Activated naive CD8-positive, alpha-beta T cell treated with anti-CD3 and anti-CD28 coated beads, Interleukin-2, amount 10 ng/mL, durations not matched to agents 7 days and 5 days (primary cell): ENCODE data around the gene BPIFB6. TPM values are rescaled to one million over a fixed set of nuclear protein-coding genes. Genes with fewer than 3 reads are reported as not detected.

ENCODE experiments used
- ATAC-seq: fragments of 150-1000 bp; cut with Tn5 transposase; one replicate; pipeline ENCODE4 v1.10.0; 2021; ENCODE audit warnings: low read depth, moderate library complexity
- POLR2A ChIA-PET: fragments of 350-600 bp; sonication (Branson Sonifier 250); formaldehyde crosslinking; loops from one replicate; lab custom pipeline; 2021; ENCODE audit warnings: antibody characterized with exemption; lab: Charles Lee
- DNase-seq: peaks from one replicate; pipeline ENCODE4 v3.0.0; 2021
- H3K27ac Mint-ChIP-seq: one replicate; pipeline ENCODE4 v1.8.0; 2022; ENCODE audit warnings: mild to moderate bottlenecking, mixed read lengths
- H3K27me3 Mint-ChIP-seq: one replicate; pipeline ENCODE4 v1.8.0; 2022; ENCODE audit warnings: mild to moderate bottlenecking, moderate library complexity, mixed read lengths
- H3K36me3 Mint-ChIP-seq: one replicate; pipeline ENCODE4 v1.8.0; 2021; ENCODE audit warnings: mild to moderate bottlenecking, mixed read lengths
- H3K4me1 Mint-ChIP-seq: one replicate; pipeline ENCODE4 v1.8.0; 2021; ENCODE audit warnings: mixed read lengths
- H3K4me3 Mint-ChIP-seq: one replicate; pipeline ENCODE4 v1.8.0; 2022; ENCODE audit warnings: mild to moderate bottlenecking, moderate library complexity, mixed read lengths
- H3K9me3 Mint-ChIP-seq: one replicate; pipeline ENCODE4 v1.8.0; 2021; ENCODE audit warnings: mixed read lengths
- total RNA-seq, 2 experiments: library from RNA; stranded (reverse); gene quantifications; one replicate each; pipeline ENCODE4 v1.2.3, GENCODE V29; 2021

Gene BPIFB6
- total RNA-seq, 2 experiments from 2014 or later = not detected

DNA sequence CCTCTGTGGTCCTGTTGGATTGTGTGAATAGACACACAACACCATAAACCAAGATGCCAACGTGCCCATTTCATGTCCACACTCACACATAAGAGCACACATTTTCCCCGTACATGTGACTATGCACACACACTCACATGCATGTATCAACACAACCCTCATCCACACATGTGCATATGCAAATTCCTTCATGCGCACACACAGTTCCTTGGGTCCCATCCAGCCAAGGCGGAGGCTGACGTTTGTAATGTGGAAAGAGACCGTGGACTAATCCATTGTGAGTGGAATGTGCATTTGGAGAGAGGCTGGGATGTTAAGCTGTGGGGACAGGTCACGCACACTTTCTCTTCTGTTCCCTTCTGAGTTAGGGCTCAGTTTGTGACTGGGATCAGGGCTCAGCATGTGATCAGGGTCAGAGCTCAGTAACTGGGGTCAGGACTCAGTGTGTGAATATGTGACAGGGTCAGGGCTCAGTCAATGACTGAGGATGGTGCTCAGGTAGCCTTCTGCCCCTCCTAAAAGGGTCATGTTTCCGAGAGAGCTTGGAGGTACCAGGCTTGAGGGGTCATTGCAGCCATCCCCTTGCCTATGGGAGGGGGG, 24.6 kb upstream of the BPIFB6 start:
- POLR2A ChIA-PET = no interaction called here
- Mint-ChIP-seq H3K9me3 (peaks cover 3% of the 10 kb centered on the region), H3K4me3 (no peak overlapping the region), H3K27ac (no peak overlapping the region), H3K27me3 (no peaks in the 10 kb centered on the region), H3K4me1 (peaks cover 8% of the 10 kb centered on the region), H3K36me3 (peaks cover 4% of the 10 kb centered on the region)
- ATAC-seq = no peak
- DNase-seq = no peak

DNA sequence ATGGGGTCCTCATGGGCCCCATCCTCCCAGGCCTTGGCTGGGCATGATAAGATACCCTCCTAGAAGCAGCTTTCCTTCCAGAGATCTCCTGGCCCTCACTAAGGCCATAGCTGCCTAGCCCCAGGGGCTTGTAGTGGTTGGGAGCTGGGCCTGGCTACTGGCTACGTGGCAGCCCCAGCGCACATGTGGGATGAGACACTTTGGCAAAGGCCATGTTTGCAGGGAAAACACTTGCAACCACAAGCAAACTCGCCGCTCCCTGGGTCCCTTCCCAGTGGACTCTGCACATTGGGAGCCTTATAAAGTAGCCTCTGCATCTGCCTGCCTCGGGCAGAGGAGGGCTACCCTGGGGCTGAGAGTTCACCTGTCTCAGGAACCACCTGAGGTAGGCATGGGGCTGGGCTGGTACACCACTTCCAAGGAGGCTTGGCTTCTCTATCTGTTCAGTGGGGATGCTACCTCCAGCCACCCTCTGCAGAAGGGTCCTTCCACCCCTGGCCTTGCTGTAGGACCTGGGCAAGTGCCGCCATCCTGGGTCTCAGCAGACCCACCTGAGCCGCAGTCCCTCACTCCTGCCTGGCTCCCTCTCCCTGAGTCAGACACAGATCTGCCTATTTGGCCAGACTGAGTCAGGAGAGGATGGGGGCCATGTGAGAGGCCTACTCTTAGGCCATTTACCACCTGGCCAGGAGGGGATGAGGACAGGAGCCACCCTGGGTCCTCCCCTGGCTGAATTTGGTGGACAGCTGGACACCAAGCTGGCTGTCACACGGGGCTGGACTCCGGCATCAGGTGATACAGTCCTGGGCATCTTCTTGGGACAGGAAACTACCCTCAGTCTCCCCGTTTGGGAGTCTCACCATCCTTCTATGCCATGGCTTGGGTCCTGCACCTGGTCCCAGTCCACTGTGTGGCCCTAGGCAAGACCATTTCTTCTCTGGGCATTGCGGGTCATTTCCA, 23.8 kb upstream of the BPIFB6 start, which contains the start of gene BPIFB2:
Gene BPIFB2, plus strand, starts transcription at position 329 of the 960 bp plus-strand sequence. CDS start 871 bp downstream, outside the sequence.
- Mint-ChIP-seq H3K27ac (no peak within 1 kb of the TSS), H3K9me3 (peaks cover 3% of the 10 kb centered on the region), H3K27me3 (no peaks in the 10 kb centered on the region), H3K36me3 (peaks cover 4% of the 10 kb centered on the region), H3K4me3 (no peak within 1 kb of the TSS), H3K4me1 (peaks cover 5% of the 10 kb centered on the region)
- ATAC-seq = no peak
- POLR2A ChIA-PET = no interaction called here
- no peak for DNase-seq

DNA sequence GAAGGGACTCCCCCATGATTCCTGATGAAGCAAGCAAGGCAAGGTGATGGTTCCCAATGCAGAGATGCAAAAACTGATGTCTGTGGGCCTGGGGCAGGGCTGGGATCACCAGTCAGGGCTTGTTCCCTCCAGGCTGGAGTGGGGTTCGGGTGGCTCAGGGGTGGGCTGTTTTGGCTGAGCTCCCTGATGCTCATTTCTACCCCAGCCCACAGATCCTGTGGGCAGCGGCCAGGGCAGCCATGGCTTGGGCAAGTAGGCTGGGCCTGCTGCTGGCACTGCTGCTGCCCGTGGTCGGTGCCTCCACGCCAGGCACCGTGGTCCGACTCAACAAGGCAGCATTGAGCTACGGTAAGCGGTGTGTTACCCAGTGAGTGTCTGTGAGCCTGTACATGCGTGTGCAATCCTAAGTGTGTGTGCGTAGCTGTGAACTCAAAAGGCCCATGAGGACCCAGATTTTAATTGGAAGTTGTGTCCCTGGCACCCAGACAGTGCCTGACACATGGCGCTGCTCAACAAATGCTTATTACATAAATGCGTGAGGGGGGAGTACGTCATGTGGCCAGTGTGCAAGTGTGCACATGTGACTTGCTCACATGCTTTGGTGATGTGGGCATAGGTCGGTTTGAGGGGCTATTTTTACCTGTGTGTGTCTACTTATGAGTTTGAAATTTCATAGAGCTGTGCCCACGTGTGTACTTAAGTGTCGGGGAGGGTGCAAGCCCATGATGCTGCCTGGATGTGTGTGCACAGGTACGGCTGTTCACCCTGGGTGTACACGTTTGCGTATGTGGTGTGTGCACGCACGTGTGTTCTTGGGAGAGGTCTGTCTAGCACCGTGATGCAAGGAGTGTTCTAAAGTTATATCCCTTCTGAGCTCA, 22.9 kb upstream of the BPIFB6 start:
- peaks cover 4% of the 10 kb centered on the region for H3K36me3 Mint-ChIP-seq
- no peak for DNase-seq
- no peaks in the 10 kb centered on the region for H3K27me3 Mint-ChIP-seq
- peaks cover 3% of the 10 kb centered on the region for H3K9me3 Mint-ChIP-seq
- POLR2A ChIA-PET = no interaction called here
- no peak for ATAC-seq
- no peak overlapping the region for H3K27ac Mint-ChIP-seq
- peaks cover 5% of the 10 kb centered on the region for H3K4me1 Mint-ChIP-seq
- H3K4me3 Mint-ChIP-seq = no peak overlapping the region

- DNase-seq (no peak), ATAC-seq (no peak)
- Mint-ChIP-seq H3K27me3 (no peaks in the 10 kb centered on the region), H3K9me3 (peaks cover 3% of the 10 kb centered on the region), H3K36me3 (peaks cover 4% of the 10 kb centered on the region), H3K4me3 (no peak overlapping the region), H3K4me1 (peaks cover 5% of the 10 kb centered on the region), H3K27ac (no peak overlapping the region)
- POLR2A ChIA-PET = no interaction called here
These were observed 22.0 kb upstream of the BPIFB6 start for GRCh38 chr20:33009214-33010132.

- no peak overlapping the region for H3K4me3 Mint-ChIP-seq
- ATAC-seq = no peak
- POLR2A ChIA-PET = no interaction called here
- peaks cover 4% of the 10 kb centered on the region for H3K36me3 Mint-ChIP-seq
- no peaks in the 10 kb centered on the region for H3K27me3 Mint-ChIP-seq
- H3K9me3 Mint-ChIP-seq = peaks cover 3% of the 10 kb centered on the region
- no peak for DNase-seq
- H3K4me1 Mint-ChIP-seq = peaks cover 5% of the 10 kb centered on the region
- H3K27ac Mint-ChIP-seq = no peak overlapping the region
These were observed 21.3 kb upstream of the BPIFB6 start for GRCh38 chr20:33010133-33010504.

GRCh38 chr20:33010674-33011449, 20.6 kb upstream of the BPIFB6 start:
- no peak overlapping the region for H3K27ac Mint-ChIP-seq
- no peak overlapping the region for H3K4me3 Mint-ChIP-seq
- no peaks in the 10 kb centered on the region for H3K27me3 Mint-ChIP-seq
- H3K9me3 Mint-ChIP-seq = no peaks in the 10 kb centered on the region
- DNase-seq = no peak
- H3K36me3 Mint-ChIP-seq = no peaks in the 10 kb centered on the region
- POLR2A ChIA-PET = no interaction called here
- peaks cover 2% of the 10 kb centered on the region for H3K4me1 Mint-ChIP-seq
- ATAC-seq = no peak

GRCh38 chr20:33012327-33013189, 18.9 kb upstream of the BPIFB6 start:
- Mint-ChIP-seq H3K27ac (no peak overlapping the region), H3K9me3 (no peaks in the 10 kb centered on the region), H3K36me3 (no peaks in the 10 kb centered on the region), H3K27me3 (no peaks in the 10 kb centered on the region), H3K4me1 (no peaks in the 10 kb centered on the region), H3K4me3 (no peak overlapping the region)
- no peak for ATAC-seq
- no peak for DNase-seq
- POLR2A ChIA-PET = no interaction called here

DNA sequence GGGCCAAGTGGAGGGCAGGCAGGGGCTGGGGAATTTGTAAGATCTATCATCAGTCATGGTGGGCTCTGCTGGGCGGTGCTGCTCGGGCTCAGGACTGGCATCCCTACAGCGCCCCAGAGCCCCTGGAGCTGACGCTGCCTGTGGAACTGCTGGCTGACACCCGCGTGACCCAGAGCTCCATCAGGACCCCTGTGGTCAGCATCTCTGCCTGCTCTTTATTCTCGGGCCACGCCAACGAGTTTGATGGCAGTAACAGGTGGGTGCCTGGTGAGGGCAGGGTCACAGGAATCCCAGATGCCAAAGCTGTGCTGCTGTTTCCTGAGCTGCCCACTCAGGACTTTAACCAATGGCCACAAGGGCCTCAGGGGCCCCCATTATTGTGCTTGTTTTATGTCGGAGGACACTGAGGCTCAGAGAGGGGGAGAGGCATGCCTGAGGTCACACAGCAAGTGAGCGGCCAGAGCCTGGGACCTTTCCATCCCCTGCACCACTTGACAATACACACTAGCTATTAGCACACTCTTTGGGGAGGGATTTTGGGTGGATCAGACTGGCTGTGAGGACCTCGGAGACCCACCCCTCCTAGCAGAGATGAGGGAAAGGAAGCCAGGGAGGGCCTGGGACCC, 17.6 kb upstream of the BPIFB6 start:
- Mint-ChIP-seq H3K36me3 (no peaks in the 10 kb centered on the region), H3K27ac (no peak overlapping the region), H3K4me1 (no peaks in the 10 kb centered on the region), H3K4me3 (no peak overlapping the region), H3K9me3 (no peaks in the 10 kb centered on the region), H3K27me3 (no peaks in the 10 kb centered on the region)
- no peak for DNase-seq
- ATAC-seq = no peak
- POLR2A ChIA-PET = no interaction called here

DNA sequence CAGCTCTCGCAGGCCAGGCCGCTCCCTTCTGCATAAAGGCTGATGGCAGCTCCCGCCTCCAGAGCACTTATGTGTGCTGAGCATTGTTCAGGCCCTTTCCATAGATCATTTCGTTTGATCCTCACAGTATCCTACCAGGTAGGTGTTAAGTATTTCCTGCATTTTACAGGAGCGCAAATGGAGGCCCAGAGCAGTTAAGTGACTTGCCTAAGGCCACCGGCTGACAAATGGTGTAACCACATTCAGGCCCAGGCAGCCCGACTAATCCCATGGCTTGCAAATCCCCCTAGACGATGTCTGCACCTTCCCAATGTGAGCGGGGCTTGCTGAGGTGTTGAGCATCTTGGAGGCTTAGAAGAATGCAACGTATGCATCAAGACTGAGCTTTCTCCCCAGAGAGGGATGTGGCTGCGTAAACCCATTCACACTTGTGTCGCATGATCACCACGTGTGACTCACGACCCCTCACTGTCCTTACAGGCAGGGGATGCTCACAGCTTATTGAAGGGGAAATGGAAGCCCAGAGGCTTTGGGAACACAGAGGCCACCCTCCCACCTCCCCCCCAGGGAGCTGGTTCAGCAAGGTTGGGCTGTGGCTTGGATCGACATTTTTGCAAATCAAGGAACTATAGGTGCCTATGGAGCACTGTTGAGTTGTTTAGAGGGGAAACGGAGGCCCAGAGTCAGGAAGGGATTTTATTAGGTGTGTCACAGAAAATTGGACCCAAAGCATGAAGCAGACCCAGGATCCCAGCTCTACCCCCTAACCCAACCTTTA, 16.9 kb upstream of the BPIFB6 start:
- DNase-seq = no peak
- Mint-ChIP-seq H3K27me3 (no peaks in the 10 kb centered on the region), H3K4me3 (no peak overlapping the region), H3K4me1 (no peaks in the 10 kb centered on the region), H3K36me3 (no peaks in the 10 kb centered on the region), H3K9me3 (no peaks in the 10 kb centered on the region), H3K27ac (no peak overlapping the region)
- no peak for ATAC-seq
- POLR2A ChIA-PET = no interaction called here

- no peak overlapping the region for H3K4me3 Mint-ChIP-seq
- ATAC-seq = no peak
- POLR2A ChIA-PET = no interaction called here
These were observed 16.3 kb upstream of the BPIFB6 start for GRCh38 chr20:33015114-33015484.

More at GRCh38 chr20:33015114-33015484, 16.3 kb upstream of the BPIFB6 start:
- no peaks in the 10 kb centered on the region for H3K9me3 Mint-ChIP-seq
- no peak overlapping the region for H3K27ac Mint-ChIP-seq
- no peaks in the 10 kb centered on the region for H3K36me3 Mint-ChIP-seq
- H3K27me3 Mint-ChIP-seq = no peaks in the 10 kb centered on the region
- H3K4me1 Mint-ChIP-seq = no peaks in the 10 kb centered on the region
- DNase-seq = no peak
